ENCODE data around the gene TEX48. TPM values are rescaled to one million over a fixed set of nuclear protein-coding genes. Genes with fewer than 3 reads are reported as not detected.

The TEX48 gene
- total RNA-seq, 8 experiments from 2014 or later, result not detected

Other genes with a start within 250 kb of the TEX48 start
- 10 to 100 TPM in 3 of 8 experiments, 1 to 10 TPM in 5; 4.2 to 13.5 (median 6.9) TPM for gene WHRN, start 176.7 kb downstream of the TEX48 start, total RNA-seq
- gene ATP6V1G1, start 94.4 kb downstream of the TEX48 start, total RNA-seq, result 100 to 1,000 TPM; 122 to 253 (median 198) TPM
- 10 to 100 TPM in 4 of 8 experiments, 1 to 10 TPM in 4; 4.9 to 22.1 (median 10.4) TPM for gene TMEM268, start 70.9 kb downstream of the TEX48 start, total RNA-seq
- not detected for gene TEX53, start 24.4 kb downstream of the TEX48 start, total RNA-seq
- 1 to 10 TPM in 1 of 8 experiments, under 1 TPM in 6, not detected in 1; 0.13 to 4.1 (median 0.43) TPM for gene TNFSF15, start 123.8 kb upstream of the TEX48 start, total RNA-seq
- gene TNFSF8, start 248.4 kb upstream of the TEX48 start, total RNA-seq, result under 1 TPM in 5 of 8 experiments, not detected in 3; 0.21 to 0.87 (median 0.46) TPM

Measured in motor neuron (in vitro differentiated cells).